Psoas muscle (tissue), 8 donors: ENCODE data around the gene DACH1. TPM values are rescaled to one million over a fixed set of nuclear protein-coding genes. Genes with fewer than 3 reads are reported as not detected.
"Not testable (repeated sequence)": the region's sequence is repeated elsewhere in the genome, so short reads cannot be mapped to it uniquely, and the experiment has no call there.

Source experiments
- ATAC-seq, 4 donors: fragments of 200-7000 bp; cut with Tn5 transposase; one replicate each; pipeline ENCODE4 v1.9.1; 2020; ENCODE audit warnings: moderate library complexity in 3 of 4, mild to moderate bottlenecking in 2 of 4
- DNase-seq, 2 donors: peaks; one replicate each; pipeline ENCODE4 v3.0.0-alpha.2; 2020
- H3K27ac ChIP-seq: fragments of 200-600 bp; one replicate; pipeline ENCODE4 v1.8.0; 2022
- H3K27me3 ChIP-seq, 3 donors: fragments of 200-600 bp in 1 of 3; one replicate each; pipeline versions ENCODE4 v1.6.1 to v1.8.0; 2013 to 2022; ENCODE audit warnings: low read length in 2 of 3, mild to moderate bottlenecking in 2 of 3, moderate library complexity in 1 of 3; ENCODE audit not compliant: insufficient read depth in 3 of 3
- H3K36me3 ChIP-seq, 2 donors: fragments of 200-600 bp in 1 of 2; one replicate each; pipeline versions ENCODE4 v1.6.1 to v1.8.0; 2013 to 2022; ENCODE audit warnings: low read depth in 1 of 2, mild to moderate bottlenecking in 1 of 2, moderate library complexity in 1 of 2; ENCODE audit not compliant: insufficient read depth in 1 of 2
- H3K4me1 ChIP-seq: fragments of 200-600 bp; one replicate; pipeline ENCODE4 v1.8.0; 2022
- H3K4me3 ChIP-seq: fragments of 200-600 bp; one replicate; pipeline ENCODE4 v1.8.0; 2022; ENCODE audit warnings: mild to moderate bottlenecking
- H3K9me3 ChIP-seq: fragments of 200-600 bp; one replicate; pipeline ENCODE4 v1.8.0; 2022
- CTCF ChIP-seq: fragments of 200-600 bp; IDR thresholded peaks from one replicate; pipeline ENCODE4 v1.8.0; 2022; ENCODE audit warnings: antibody characterized with exemption
- WGBS, 3 donors: extraction: QIAGEN DNeasy Blood & Tissue Kit; methylation state at CpG; one replicate each; pipeline versions ENCODE4 v1.1.6 to v1.1.7; 2013; 5-methylcytosine and 5-hydroxymethylcytosine counted together
- intact Hi-C, 2 donors: fragments of 100-400 bp; cut with DNase I; formaldehyde crosslinking; loops; one replicate each; pipeline versions ENCODE4 v1.11.0 to v1.14.2; 2022
- polyA plus RNA-seq, 3 donors: library from polyadenylated mRNA; stranded (reverse); fragments of 200-250 nt; gene quantifications; one replicate each; pipeline ENCODE4 v1.2.3, GENCODE V29; 2013
- total RNA-seq, 4 donors: library from RNA; stranded (reverse); fragmentation: NEBNext Ultra II Directional in 2 of 4; extraction: Animal tissue kit (Norgen Biotek cat#: 25700) in 2 of 4; gene quantifications; one replicate each; pipeline versions ENCODE4 v1.2.1 to v1.2.4, GENCODE V29; 2021 to 2023
- donor health status: healthy with polysubstance abuse.
- donor health status: DM: no; HTN: no; CAD: no; lungs with moderate emphysema.
- donor health status: Bipolar disorder and iron deficiency.
- donor health status: healthy.
- donor health status: DM: yes; HTN: yes; CAD: no.
- donor health status: DM: no; HTN: no; CAD: no.
- donor health status: DM: no; HTN: no; CAD: no.
- donor health status: DM: yes; HTN: yes; CAD: no.

DACH1 gene
- total and polyA plus RNA-seq, 7 donors, result 0.51 to 3.6 (median 1.1) TPM

- TF ChIP-seq CTCF, result no peak
- Histone ChIP-seq H3K27me3 (no peaks in the 10 kb centered on the region), H3K36me3 (no peaks in the 10 kb centered on the region), H3K4me3 (no peak overlapping the region), H3K9me3 (no peaks in the 10 kb centered on the region), H3K4me1 (no peaks in the 10 kb centered on the region), H3K27ac (no peak overlapping the region)
- ATAC-seq, result no peak
- intact Hi-C loops, result no loop called here
- no peak for DNase-seq
Measured at GRCh38 chr13:71789037-71789436, 78.0 kb downstream of the DACH1 start.

GRCh38 chr13:71787414-71787813, 79.6 kb downstream of the DACH1 start:
- Histone ChIP-seq H3K36me3 (no peaks in the 10 kb centered on the region), H3K27ac (no peak overlapping the region), H3K9me3 (no peaks in the 10 kb centered on the region), H3K27me3 (no peaks in the 10 kb centered on the region), H3K4me1 (no peaks in the 10 kb centered on the region), H3K4me3 (no peak overlapping the region)
- intact Hi-C loops, result no loop called here
- WGBS, 3 donors, result 73 to 79% (median 74%) methylated on average over 9 of the region's 9 CpGs
- no peak for TF ChIP-seq CTCF
- ATAC-seq, result no peak
- no peak for DNase-seq

GRCh38 chr13:71786875-71787274, 80.1 kb downstream of the DACH1 start:
- WGBS, 3 donors, result 68 to 71% (median 71%) methylated on average over 4 of the region's 4 CpGs
- Histone ChIP-seq H3K36me3 (no peaks in the 10 kb centered on the region), H3K27me3 (no peaks in the 10 kb centered on the region), H3K4me3 (no peak overlapping the region), H3K9me3 (no peaks in the 10 kb centered on the region), H3K27ac (no peak overlapping the region), H3K4me1 (no peaks in the 10 kb centered on the region)
- intact Hi-C loops, result no loop called here
- no peak for DNase-seq
- TF ChIP-seq CTCF, result no peak
- no peak for ATAC-seq

GRCh38 chr13:71785361-71785760, 81.6 kb downstream of the DACH1 start:
- Histone ChIP-seq H3K4me3 (no peak overlapping the region), H3K27ac (no peak overlapping the region), H3K36me3 (no peaks in the 10 kb centered on the region), H3K4me1 (no peaks in the 10 kb centered on the region), H3K9me3 (no peaks in the 10 kb centered on the region), H3K27me3 (no peaks in the 10 kb centered on the region)
- intact Hi-C loops, result no loop called here
- DNase-seq, result no peak
- 87 to 95% (median 92%) methylated on average over 2 of the region's 2 CpGs for WGBS, 3 donors
- ATAC-seq, result no peak
- no peak for TF ChIP-seq CTCF

- TF ChIP-seq CTCF, result no peak
- H3K4me1 ChIP-seq, result no peaks in the 10 kb centered on the region
- H3K36me3 ChIP-seq, result no peaks in the 10 kb centered on the region
- no peak for ATAC-seq
- H3K27ac ChIP-seq, result no peak overlapping the region
- no peak overlapping the region for H3K4me3 ChIP-seq
- 88 to 92% (median 89%) methylated on average over 5 of the region's 5 CpGs for WGBS, 3 donors
- DNase-seq, result no peak
- intact Hi-C loops, result no loop called here
- H3K9me3 ChIP-seq, result no peaks in the 10 kb centered on the region
- no peaks in the 10 kb centered on the region for H3K27me3 ChIP-seq
Measured at GRCh38 chr13:71780546-71780945, 86.5 kb downstream of the DACH1 start.

- 62 to 91% (median 90%) methylated on average over 5 to 11 of the region's 11 CpGs for WGBS, 3 donors
- DNase-seq, H3K4me1 ChIP-seq, H3K4me3 ChIP-seq, H3K9me3 ChIP-seq, H3K27me3 ChIP-seq, H3K36me3 ChIP-seq, intact Hi-C loops, H3K27ac ChIP-seq, ATAC-seq: not testable (repeated sequence)
Measured at GRCh38 chr13:71778998-71779397, 88.0 kb downstream of the DACH1 start.
